ENCODE measurements around the gene SCYGR1.

DNA sequence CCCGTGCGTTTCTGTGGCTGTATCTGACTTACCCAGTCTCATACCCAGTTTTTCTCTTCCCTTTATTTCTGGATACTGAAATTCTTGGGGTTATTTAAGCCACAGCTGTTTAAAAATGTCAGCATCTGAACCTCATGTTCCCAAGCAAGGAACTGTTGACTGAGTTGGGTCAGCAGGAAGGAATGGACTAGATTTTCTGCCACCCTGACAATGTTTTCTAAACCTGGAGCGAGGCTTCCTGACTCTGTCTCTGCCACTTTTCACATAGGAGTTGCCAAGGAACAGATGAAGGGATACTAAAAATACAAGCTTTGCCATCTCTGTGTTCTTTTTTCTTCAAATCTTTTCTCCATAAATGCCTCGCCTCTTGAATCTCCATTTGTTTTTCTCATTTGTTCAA lies 29.0 kb upstream of the SCYGR1 start:
- TF ChIP-seq POLR2A (IDR thresholded peaks at IDR 0.05; ENCODE audit: low read depth) (no peak), POLR2AphosphoS5 (IDR thresholded peaks at IDR 0.05) (no peak), EP300 (IDR thresholded peaks at IDR 0.05) (no peak)
- TF ChIP-seq, protein P1, sequence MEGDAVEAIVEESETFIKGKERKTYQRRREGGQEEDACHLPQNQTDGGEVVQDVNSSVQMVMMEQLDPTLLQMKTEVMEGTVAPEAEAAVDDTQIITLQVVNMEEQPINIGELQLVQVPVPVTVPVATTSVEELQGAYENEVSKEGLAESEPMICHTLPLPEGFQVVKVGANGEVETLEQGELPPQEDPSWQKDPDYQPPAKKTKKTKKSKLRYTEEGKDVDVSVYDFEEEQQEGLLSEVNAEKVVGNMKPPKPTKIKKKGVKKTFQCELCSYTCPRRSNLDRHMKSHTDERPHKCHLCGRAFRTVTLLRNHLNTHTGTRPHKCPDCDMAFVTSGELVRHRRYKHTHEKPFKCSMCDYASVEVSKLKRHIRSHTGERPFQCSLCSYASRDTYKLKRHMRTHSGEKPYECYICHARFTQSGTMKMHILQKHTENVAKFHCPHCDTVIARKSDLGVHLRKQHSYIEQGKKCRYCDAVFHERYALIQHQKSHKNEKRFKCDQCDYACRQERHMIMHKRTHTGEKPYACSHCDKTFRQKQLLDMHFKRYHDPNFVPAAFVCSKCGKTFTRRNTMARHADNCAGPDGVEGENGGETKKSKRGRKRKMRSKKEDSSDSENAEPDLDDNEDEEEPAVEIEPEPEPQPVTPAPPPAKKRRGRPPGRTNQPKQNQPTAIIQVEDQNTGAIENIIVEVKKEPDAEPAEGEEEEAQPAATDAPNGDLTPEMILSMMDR (IDR thresholded peaks at IDR 0.05) = no peak

All from esophagus muscularis mucosa (tissue), 4 donors.